HepG2 (cell line): ENCODE measurements around the gene PKP1.

ENCODE experiments used
- SP1 ChIP-seq, 2 experiments: fragments of 450-650 bp in 1 of 2; sonication (generic) in 1 of 2; formaldehyde crosslinking in 1 of 2; IDR thresholded peaks; 2 replicates each; pipeline versions ENCODE4 v1.4.0 to v1.6.1; 2016 to 2020; ENCODE audit warnings: missing genetic modification reagents in 1 of 2
- ZNF17 ChIP-seq: sonication (generic); formaldehyde crosslinking; IDR thresholded peaks from 2 replicates; pipeline ENCODE4 v1.5.0; 2020; ENCODE audit warnings: mild to moderate bottlenecking, missing genetic modification reagents
- ZNF230 ChIP-seq: sonication (generic); formaldehyde crosslinking; IDR thresholded peaks from 2 replicates; pipeline ENCODE4 v1.4.0; 2020; ENCODE audit warnings: mild to moderate bottlenecking, missing genetic modification reagents
- ZNF674 ChIP-seq: sonication (generic); formaldehyde crosslinking; IDR thresholded peaks from 2 replicates; pipeline ENCODE4 v1.5.0; 2020; ENCODE audit warnings: low read depth, mild to moderate bottlenecking, missing genetic modification reagents
- ZSCAN25 ChIP-seq: sonication (generic); formaldehyde crosslinking; IDR thresholded peaks from 2 replicates; pipeline ENCODE4 v1.8.0; 2022; ENCODE audit warnings: mild to moderate bottlenecking, missing genetic modification reagents
- TF ChIP-seq, protein P1 (sequence below): IDR thresholded peaks from 2 replicates; pipeline ENCODE4 v1.6.1; 2012; ENCODE audit warnings: low read length, improper control_type of control experiment

DNA sequence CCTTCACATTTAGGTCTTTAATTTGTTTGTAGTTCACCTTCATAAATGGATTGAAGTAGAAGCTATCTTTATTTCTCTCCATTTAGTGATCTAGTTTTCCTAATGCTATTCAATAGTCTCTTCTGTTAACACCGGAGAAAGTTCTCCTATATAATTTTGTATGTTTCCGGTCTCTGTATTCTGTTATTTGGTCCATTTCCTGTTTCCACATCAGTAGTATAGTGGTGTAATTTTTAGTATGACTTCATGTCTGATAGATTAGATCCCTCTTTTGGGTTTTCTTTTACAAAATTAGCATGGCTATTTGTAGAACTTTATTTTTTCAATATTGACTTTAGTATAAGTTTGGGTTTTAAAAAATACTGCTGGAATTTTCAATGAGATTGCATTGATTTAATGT is 41.6 kb upstream of the PKP1 start:
- TF ChIP-seq SP1 (IDR thresholded peaks at IDR 0.05), result no peak
- no peak for TF ChIP-seq SP1 (CRISPR knock-in tag; IDR thresholded peaks at IDR 0.05)
- TF ChIP-seq ZNF17 (CRISPR knock-in tag), result no peak
- TF ChIP-seq ZNF230 (CRISPR knock-in tag), result no peak
- TF ChIP-seq, protein P1, sequence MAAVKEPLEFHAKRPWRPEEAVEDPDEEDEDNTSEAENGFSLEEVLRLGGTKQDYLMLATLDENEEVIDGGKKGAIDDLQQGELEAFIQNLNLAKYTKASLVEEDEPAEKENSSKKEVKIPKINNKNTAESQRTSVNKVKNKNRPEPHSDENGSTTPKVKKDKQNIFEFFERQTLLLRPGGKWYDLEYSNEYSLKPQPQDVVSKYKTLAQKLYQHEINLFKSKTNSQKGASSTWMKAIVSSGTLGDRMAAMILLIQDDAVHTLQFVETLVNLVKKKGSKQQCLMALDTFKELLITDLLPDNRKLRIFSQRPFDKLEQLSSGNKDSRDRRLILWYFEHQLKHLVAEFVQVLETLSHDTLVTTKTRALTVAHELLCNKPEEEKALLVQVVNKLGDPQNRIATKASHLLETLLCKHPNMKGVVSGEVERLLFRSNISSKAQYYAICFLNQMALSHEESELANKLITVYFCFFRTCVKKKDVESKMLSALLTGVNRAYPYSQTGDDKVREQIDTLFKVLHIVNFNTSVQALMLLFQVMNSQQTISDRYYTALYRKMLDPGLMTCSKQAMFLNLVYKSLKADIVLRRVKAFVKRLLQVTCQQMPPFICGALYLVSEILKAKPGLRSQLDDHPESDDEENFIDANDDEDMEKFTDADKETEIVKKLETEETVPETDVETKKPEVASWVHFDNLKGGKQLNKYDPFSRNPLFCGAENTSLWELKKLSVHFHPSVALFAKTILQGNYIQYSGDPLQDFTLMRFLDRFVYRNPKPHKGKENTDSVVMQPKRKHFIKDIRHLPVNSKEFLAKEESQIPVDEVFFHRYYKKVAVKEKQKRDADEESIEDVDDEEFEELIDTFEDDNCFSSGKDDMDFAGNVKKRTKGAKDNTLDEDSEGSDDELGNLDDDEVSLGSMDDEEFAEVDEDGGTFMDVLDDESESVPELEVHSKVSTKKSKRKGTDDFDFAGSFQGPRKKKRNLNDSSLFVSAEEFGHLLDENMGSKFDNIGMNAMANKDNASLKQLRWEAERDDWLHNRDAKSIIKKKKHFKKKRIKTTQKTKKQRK, result no peak
- TF ChIP-seq ZNF674, result no peak
- TF ChIP-seq ZSCAN25, result no peak
